C4-2B (cell line): ENCODE data around the gene GALNT12.

Source experiments
- CTCF ChIP-seq: fragments of 450-650 bp; conservative IDR thresholded peaks from 2 replicates; pipeline ENCODE4 v1.5.1; 2017; ENCODE audit warnings: mild to moderate bottlenecking
- ZFX ChIP-seq: fragments of 450-650 bp; IDR thresholded peaks from 2 replicates; pipeline ENCODE4 v1.6.1; 2017

GRCh38 chr9:98892690-98893089 lies 85.2 kb downstream of the GALNT12 start:
- TF ChIP-seq CTCF (no peak), ZFX (no peak)
